Measurements from ENCODE around the gene PLXNA4.

DNA sequence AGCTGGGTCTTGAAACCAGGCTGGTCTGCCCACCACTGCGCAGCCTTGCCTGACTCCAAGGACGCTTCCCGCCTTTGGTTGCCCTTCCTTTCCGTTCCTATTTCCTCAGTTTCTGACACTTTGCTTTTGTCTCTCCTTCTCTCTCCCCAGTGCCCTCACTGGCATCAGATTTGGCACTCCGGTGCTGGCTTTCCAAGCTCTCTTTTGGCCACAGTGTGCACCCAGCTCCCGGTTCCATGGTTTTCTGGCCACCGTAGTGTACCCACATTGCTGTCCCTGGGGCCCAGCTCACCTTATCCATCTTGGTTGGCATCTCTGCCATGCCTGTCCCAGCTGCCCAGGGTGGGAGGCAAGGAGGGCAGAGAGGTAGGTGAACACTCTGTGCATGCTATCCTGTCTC lies 142.2 kb downstream of the PLXNA4 start:
- TF ChIP-seq, protein P1, sequence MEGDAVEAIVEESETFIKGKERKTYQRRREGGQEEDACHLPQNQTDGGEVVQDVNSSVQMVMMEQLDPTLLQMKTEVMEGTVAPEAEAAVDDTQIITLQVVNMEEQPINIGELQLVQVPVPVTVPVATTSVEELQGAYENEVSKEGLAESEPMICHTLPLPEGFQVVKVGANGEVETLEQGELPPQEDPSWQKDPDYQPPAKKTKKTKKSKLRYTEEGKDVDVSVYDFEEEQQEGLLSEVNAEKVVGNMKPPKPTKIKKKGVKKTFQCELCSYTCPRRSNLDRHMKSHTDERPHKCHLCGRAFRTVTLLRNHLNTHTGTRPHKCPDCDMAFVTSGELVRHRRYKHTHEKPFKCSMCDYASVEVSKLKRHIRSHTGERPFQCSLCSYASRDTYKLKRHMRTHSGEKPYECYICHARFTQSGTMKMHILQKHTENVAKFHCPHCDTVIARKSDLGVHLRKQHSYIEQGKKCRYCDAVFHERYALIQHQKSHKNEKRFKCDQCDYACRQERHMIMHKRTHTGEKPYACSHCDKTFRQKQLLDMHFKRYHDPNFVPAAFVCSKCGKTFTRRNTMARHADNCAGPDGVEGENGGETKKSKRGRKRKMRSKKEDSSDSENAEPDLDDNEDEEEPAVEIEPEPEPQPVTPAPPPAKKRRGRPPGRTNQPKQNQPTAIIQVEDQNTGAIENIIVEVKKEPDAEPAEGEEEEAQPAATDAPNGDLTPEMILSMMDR (IDR thresholded peaks at IDR 0.05 in 8 of 11, conservative IDR thresholded peaks at IDR 0.05 in 3 of 11) = no peak
- TF ChIP-seq POLR2A (IDR thresholded peaks at IDR 0.05) (no peak), POLR2AphosphoS5 (IDR thresholded peaks at IDR 0.05) (no peak)
